HepG2 (cell line): ENCODE results near the gene PTPRD. TPM values are rescaled to one million over a fixed set of nuclear protein-coding genes. Genes with fewer than 3 reads are reported as not detected.

Source experiments
- ATAC-seq: fragments of 200-7000 bp; cut with Tn5 transposase; 3 replicates; pipeline ENCODE4 v1.9.1; 2020; ENCODE audit warnings: mild to moderate bottlenecking, moderate library complexity
- BruUV-seq: library from RNA; stranded (reverse); fragments of 400-500 nt; replicated peaks from 2 replicates; lab custom pipeline; 2021; lab: Mats Ljungman, UMichigan
- CTCF ChIA-PET: fragments of 300-600 bp; formaldehyde crosslinking; extraction: SDS; loops from one replicate; lab custom pipeline; 2021; ENCODE audit warnings: low total read pairs, inconsistent platforms, low intra/inter-chr PET ratio; lab: Yijun Ruan, JAX
- POLR2A ChIA-PET: fragments of 350-600 bp; sonication (Branson Sonifier 250); formaldehyde crosslinking; loops from one replicate; lab custom pipeline; 2020; ENCODE audit warnings: antibody characterized with exemption, inconsistent platforms; lab: Yijun Ruan, JAX
- DNase-seq: peaks from one replicate; pipeline ENCODE4 v3.0.0-alpha.2; 2015; ENCODE audit warnings: low spot score
- FAIRE-seq: peaks from 3 replicates; lab custom pipeline; 2011; peaks lifted over from hg19 to GRCh38; lab: Jason Lieb, UNC
- H2AFZ ChIP-seq: one replicate; pipeline ENCODE4 v1.6.1; 2011; ENCODE audit warnings: low read length, inconsistent platforms
- H3K27ac ChIP-seq: fragments of 300-600 bp; 3 replicates; pipeline ENCODE4 v1.8.0; 2011; ENCODE audit warnings: mixed run types, mild to moderate bottlenecking, mixed read lengths, low read length, inconsistent platforms; ENCODE audit not compliant: insufficient read depth; ENCODE audit errors: extremely low read length
- H3K27me3 ChIP-seq, 2 experiments: fragments of 200-600 bp in 1 of 2; 2 replicates in 1 of 2; 3 replicates in 1 of 2; pipeline versions ENCODE4 v1.6.0 to v1.8.0; 2011; ENCODE audit warnings: low read length in 2 of 2, mild to moderate bottlenecking in 2 of 2, moderate library complexity in 2 of 2, inconsistent platforms in 1 of 2; ENCODE audit not compliant: insufficient read depth in 2 of 2, control insufficient read depth in 1 of 2
- H3K36me3 ChIP-seq, 2 experiments: fragments of 200-600 bp in 1 of 2; replicated peaks in 1 of 2; 2 replicates in 1 of 2; 3 replicates in 1 of 2; pipeline versions ENCODE4 v1.5.1 to v1.8.0; 2011; ENCODE audit warnings: low read length in 2 of 2, inconsistent platforms in 1 of 2; ENCODE audit not compliant: insufficient read depth in 2 of 2, control insufficient read depth in 1 of 2
- H3K4me1 ChIP-seq: 2 replicates; pipeline ENCODE4 v1.5.1; 2012; ENCODE audit warnings: low read length, inconsistent platforms; ENCODE audit not compliant: insufficient read depth
- H3K4me2 ChIP-seq: 2 replicates; pipeline ENCODE4 v1.6.0; 2011; ENCODE audit warnings: low read depth, low read length, inconsistent platforms
- H3K4me3 ChIP-seq, 3 experiments: fragments of 200-600 bp in 1 of 3; sonication (generic), shearing (Covaris generic) in 1 of 3; replicated peaks in 1 of 3; 2 replicates each; pipeline ENCODE4 v1.5.1; 2011 to 2016; ENCODE audit warnings: low read length in 3 of 3, inconsistent platforms in 2 of 3, low read depth in 2 of 3, mild to moderate bottlenecking in 2 of 3, control low read depth in 1 of 3, mixed read lengths in 1 of 3; ENCODE audit not compliant: insufficient read depth in 1 of 3
- H3K79me2 ChIP-seq: one replicate; pipeline ENCODE4 v1.6.1; 2011; ENCODE audit warnings: low read length, inconsistent platforms; ENCODE audit not compliant: insufficient read depth
- H3K9ac ChIP-seq: 2 replicates; pipeline ENCODE4 v1.6.0; 2011; ENCODE audit warnings: mild to moderate bottlenecking, low read depth, low read length, inconsistent platforms; ENCODE audit not compliant: insufficient read depth
- H3K9me3 ChIP-seq: 2 replicates; pipeline ENCODE4 v1.5.1; 2012; ENCODE audit warnings: mild to moderate bottlenecking, low read length
- H4K20me1 ChIP-seq: 2 replicates; pipeline ENCODE4 v1.6.0; 2011; ENCODE audit warnings: inconsistent platforms, mild to moderate bottlenecking, low read length, moderate library complexity; ENCODE audit not compliant: insufficient read depth
- CSRNP2 ChIP-seq: sonication (generic); formaldehyde crosslinking; conservative IDR thresholded peaks from 2 replicates; pipeline ENCODE4 v1.8.0; 2022; ENCODE audit warnings: low read depth, missing genetic modification reagents
- GTF3A ChIP-seq: sonication (generic); formaldehyde crosslinking; conservative IDR thresholded peaks from 2 replicates; pipeline ENCODE4 v1.4.0; 2020; ENCODE audit warnings: mild to moderate bottlenecking, missing genetic modification reagents
- GZF1 ChIP-seq: sonication (generic); formaldehyde crosslinking; IDR thresholded peaks from 2 replicates; pipeline ENCODE4 v1.5.1; 2020; ENCODE audit warnings: mild to moderate bottlenecking, missing genetic modification reagents
- HMGXB4 ChIP-seq, 2 experiments: sonication (generic) in 1 of 2; formaldehyde crosslinking in 1 of 2; IDR thresholded peaks; 2 replicates each; pipeline versions ENCODE4 v1.4.0 to v1.6.1; 2018 to 2020; ENCODE audit warnings: missing genetic modification reagents in 2 of 2, borderline replicate concordance in 1 of 2, low read depth in 1 of 2, mild to moderate bottlenecking in 1 of 2, missing biosample characterization in 1 of 2
- HOXD1 ChIP-seq: sonication (generic); formaldehyde crosslinking; IDR thresholded peaks from 2 replicates; pipeline ENCODE4 v1.5.0; 2020; ENCODE audit warnings: missing genetic modification reagents
- SNAPC5 ChIP-seq: sonication (generic); formaldehyde crosslinking; IDR thresholded peaks from 2 replicates; pipeline ENCODE4 v1.8.1; 2023; ENCODE audit warnings: mild to moderate bottlenecking, missing genetic modification reagents, borderline replicate concordance
- YEATS4 ChIP-seq: sonication (generic); formaldehyde crosslinking; IDR thresholded peaks from 2 replicates; pipeline ENCODE4 v1.4.0; 2020; ENCODE audit warnings: missing genetic modification reagents, borderline replicate concordance
- ZNF33A ChIP-seq: sonication (generic); formaldehyde crosslinking; IDR thresholded peaks from 2 replicates; pipeline ENCODE4 v1.5.1; 2020; ENCODE audit warnings: missing genetic modification reagents, mild to moderate bottlenecking, moderate library complexity, borderline replicate concordance
- ZNF569 ChIP-seq: sonication (generic); formaldehyde crosslinking; IDR thresholded peaks from 2 replicates; pipeline ENCODE4 v1.5.0; 2020; ENCODE audit warnings: mild to moderate bottlenecking, missing genetic modification reagents, moderate library complexity, borderline replicate concordance
- ZNF790 ChIP-seq: sonication (generic); formaldehyde crosslinking; IDR thresholded peaks from 2 replicates; pipeline ENCODE4 v1.8.0; 2022; ENCODE audit warnings: missing genetic modification reagents, mild to moderate bottlenecking, borderline replicate concordance
- WGBS: methylation state at CpG from one replicate; pipeline ENCODE4 v1.1.6; 2017; ENCODE audit warnings: low lambda C conversion rate; 5-methylcytosine and 5-hydroxymethylcytosine counted together
- in situ Hi-C: cut with HindIII; loops from 2 replicates; pipeline ENCODE4 v1.10.0; 2017; ENCODE audit warnings: low pct_unique_long_range_greater_than_20kb; ENCODE audit not compliant: extremely low pct_ligation_motif_present
- intact Hi-C: fragments of 100-400 bp; cut with micrococcal nuclease; formaldehyde crosslinking; loops from one replicate; pipeline ENCODE4 v1.10.0; 2022; ENCODE audit not compliant: unreplicated experiment
- polyA plus RNA-seq, 8 experiments: library from polyadenylated mRNA; depleted of rRNA in 3 of 8; stranded (reverse) in 7 of 8; unstranded in 1 of 8; fragments of >200 nt; fragmentation: Illumina TruSeq in 4 of 8; extraction: Trizol in 4 of 8; gene quantifications; 2 replicates each; pipeline versions ENCODE4 v1.2.1 to v1.2.3, GENCODE V29; 2011 to 2016; ENCODE audit warnings: low read depth in 4 of 8, missing spikeins in 1 of 8, mixed read lengths in 1 of 8; ENCODE audit not compliant: insufficient read depth in 1 of 8
- total RNA-seq, 5 experiments: library from RNA; depleted of rRNA; stranded (reverse); fragments of >200 nt; fragmentation: Illumina TruSeq; extraction: Trizol; gene quantifications; 2 replicates each; pipeline ENCODE4 v1.2.3, GENCODE V29; 2016; ENCODE audit warnings: low read depth in 1 of 5

Gene PTPRD
- total and polyA plus RNA-seq, 2 of the 13 experiments (the other 11 are each of a cell fraction or from before 2014, with no cell fraction given): 0.05 TPM; not detected in 1

DNA sequence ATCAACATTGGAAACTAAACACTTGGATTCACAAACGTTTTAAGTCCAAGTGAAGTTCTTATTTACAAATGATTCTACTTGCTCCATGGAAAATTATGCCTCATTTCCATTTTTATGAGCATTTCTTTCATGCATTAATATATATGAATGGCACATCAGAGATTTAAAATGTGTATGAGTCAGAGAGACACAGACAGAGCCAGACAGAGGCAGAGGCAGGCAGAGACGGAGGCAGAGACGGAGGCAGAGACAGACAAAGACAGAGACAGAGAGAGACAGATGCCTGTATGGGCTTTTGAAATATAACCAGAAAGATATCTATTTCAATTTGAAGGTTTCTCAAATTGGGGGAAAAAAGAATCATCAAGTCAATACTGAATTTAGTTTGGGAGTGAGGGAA is 649.0 kb downstream of the PTPRD start (continued):
- no peak for TF ChIP-seq ZNF33A (CRISPR knock-in tag)
- no peak for TF ChIP-seq GZF1
- TF ChIP-seq ZNF790 (CRISPR knock-in tag): no peak
- TF ChIP-seq ZNF569 (CRISPR knock-in tag): no peak
- no peak for TF ChIP-seq GTF3A (CRISPR knock-in tag)
- no peak for TF ChIP-seq YEATS4 (CRISPR knock-in tag)
- TF ChIP-seq HMGXB4 (CRISPR knock-in tag; IDR thresholded peaks at IDR 0.05; ENCODE audit: borderline replicate concordance in 1 of 2, low read depth in 1 of 2): no peak
- no peak for TF ChIP-seq SNAPC5 (CRISPR knock-in tag)

DNA sequence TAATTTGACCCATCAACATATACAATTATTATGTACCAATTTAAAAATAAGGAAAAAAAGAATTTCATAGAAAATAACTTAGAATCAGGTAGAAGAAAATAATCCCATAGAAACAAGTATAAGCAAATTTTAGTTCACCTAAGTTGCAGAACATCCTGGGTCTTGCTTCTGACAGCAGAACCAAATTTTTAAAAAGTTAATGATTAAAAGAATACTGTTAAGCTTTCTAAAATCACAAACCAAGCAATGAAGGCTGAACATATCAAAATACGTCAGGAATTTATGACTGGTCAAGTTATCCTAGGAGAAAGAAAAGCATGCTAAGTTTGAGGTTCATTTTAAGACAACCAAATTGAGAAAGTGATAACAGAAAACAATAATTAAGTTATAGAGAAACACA is 650.9 kb downstream of the PTPRD start:
- H3K9ac ChIP-seq: no peak overlapping the region
- no peak overlapping the region for H3K4me2 ChIP-seq
- H3K79me2 ChIP-seq: no peaks in the 10 kb centered on the region
- no TSS peak for BruUV-seq
- DNase-seq (no peak), FAIRE-seq (no peak)
- POLR2A ChIA-PET: no interaction called here
- H3K27me3 ChIP-seq: no peaks in the 10 kb centered on the region
- no peaks in the 10 kb centered on the region for H3K36me3 ChIP-seq
- in situ Hi-C loops: no loop called here
- no peaks in the 10 kb centered on the region for H3K9me3 ChIP-seq
- H3K4me1 ChIP-seq: no peaks in the 10 kb centered on the region
- TF ChIP-seq HOXD1 (no peak), CSRNP2 (CRISPR knock-in tag) (no peak)
- TF ChIP-seq, all 625 proteins: peak for 0
- intact Hi-C loops: no loop called here
- Histone ChIP-seq H2AFZ (no peak overlapping the region), H4K20me1 (no peaks in the 10 kb centered on the region), H3K4me3 (no peak overlapping the region), H3K27ac (no peak overlapping the region)
- ATAC-seq: no peak
- CTCF ChIA-PET: no interaction called here
- WGBS: 45% methylated on average over 1 of the region's 1 CpG
